Retinal pigment epithelial cell (primary cell): Measurements from ENCODE around the gene DIAPH3.

Source experiments
- DNase-seq: peaks from one replicate; pipeline ENCODE4 v3.0.0-alpha.2; 2010; ENCODE audit warnings: low read depth
- H3K4me3 ChIP-seq: 2 replicates; pipeline ENCODE4 v1.5.1; 2011; ENCODE audit warnings: mild to moderate bottlenecking, low read length, control low read depth, moderate library complexity
- TF ChIP-seq, protein P1 (sequence below): conservative IDR thresholded peaks from 2 replicates; pipeline ENCODE4 v1.5.1; 2011; ENCODE audit warnings: low read depth, low read length, control low read depth, inconsistent platforms

The DIAPH3 gene

GRCh38 chr13:60114499-60115028, 49.2 kb downstream of the DIAPH3 start:
- DNase-seq, result no peak
- TF ChIP-seq, protein P1, sequence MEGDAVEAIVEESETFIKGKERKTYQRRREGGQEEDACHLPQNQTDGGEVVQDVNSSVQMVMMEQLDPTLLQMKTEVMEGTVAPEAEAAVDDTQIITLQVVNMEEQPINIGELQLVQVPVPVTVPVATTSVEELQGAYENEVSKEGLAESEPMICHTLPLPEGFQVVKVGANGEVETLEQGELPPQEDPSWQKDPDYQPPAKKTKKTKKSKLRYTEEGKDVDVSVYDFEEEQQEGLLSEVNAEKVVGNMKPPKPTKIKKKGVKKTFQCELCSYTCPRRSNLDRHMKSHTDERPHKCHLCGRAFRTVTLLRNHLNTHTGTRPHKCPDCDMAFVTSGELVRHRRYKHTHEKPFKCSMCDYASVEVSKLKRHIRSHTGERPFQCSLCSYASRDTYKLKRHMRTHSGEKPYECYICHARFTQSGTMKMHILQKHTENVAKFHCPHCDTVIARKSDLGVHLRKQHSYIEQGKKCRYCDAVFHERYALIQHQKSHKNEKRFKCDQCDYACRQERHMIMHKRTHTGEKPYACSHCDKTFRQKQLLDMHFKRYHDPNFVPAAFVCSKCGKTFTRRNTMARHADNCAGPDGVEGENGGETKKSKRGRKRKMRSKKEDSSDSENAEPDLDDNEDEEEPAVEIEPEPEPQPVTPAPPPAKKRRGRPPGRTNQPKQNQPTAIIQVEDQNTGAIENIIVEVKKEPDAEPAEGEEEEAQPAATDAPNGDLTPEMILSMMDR, result no peak
- no peak overlapping the region for H3K4me3 ChIP-seq

GRCh38 chr13:60112771-60113170, 51.0 kb downstream of the DIAPH3 start:
- H3K4me3 ChIP-seq, result no peak overlapping the region
- TF ChIP-seq, protein P1, result no peak
- no peak for DNase-seq

GRCh38 chr13:60111691-60112090, 52.0 kb downstream of the DIAPH3 start:
- TF ChIP-seq, protein P1, result no peak
- H3K4me3 ChIP-seq, result no peak overlapping the region
- DNase-seq, result no peak

- no peak overlapping the region for H3K4me3 ChIP-seq
- TF ChIP-seq, protein P1, result no peak
- DNase-seq, result no peak
Observed at GRCh38 chr13:60109285-60109684, 54.4 kb downstream of the DIAPH3 start.

DNA sequence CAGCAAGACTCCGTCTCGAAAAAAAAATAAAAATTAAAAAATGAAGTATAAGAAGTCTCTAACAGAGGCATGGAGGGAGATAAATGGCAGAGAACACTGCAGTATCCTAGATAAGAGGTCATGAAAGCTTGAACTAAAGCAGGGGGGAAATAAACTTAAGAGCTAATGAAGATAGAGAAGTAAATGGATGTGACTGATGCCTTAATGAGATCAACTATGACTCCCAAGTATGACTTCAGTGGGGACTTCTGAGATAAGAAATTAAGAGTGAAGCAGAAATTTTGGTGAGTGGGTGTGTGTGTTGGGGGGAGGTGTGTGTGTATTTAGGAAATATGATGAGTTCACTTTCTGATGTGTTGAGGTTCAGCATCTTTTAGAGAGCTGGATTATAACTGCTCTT, 55.1 kb downstream of the DIAPH3 start:
- no peak for DNase-seq
- no peak overlapping the region for H3K4me3 ChIP-seq
- TF ChIP-seq, protein P1, result no peak

DNA sequence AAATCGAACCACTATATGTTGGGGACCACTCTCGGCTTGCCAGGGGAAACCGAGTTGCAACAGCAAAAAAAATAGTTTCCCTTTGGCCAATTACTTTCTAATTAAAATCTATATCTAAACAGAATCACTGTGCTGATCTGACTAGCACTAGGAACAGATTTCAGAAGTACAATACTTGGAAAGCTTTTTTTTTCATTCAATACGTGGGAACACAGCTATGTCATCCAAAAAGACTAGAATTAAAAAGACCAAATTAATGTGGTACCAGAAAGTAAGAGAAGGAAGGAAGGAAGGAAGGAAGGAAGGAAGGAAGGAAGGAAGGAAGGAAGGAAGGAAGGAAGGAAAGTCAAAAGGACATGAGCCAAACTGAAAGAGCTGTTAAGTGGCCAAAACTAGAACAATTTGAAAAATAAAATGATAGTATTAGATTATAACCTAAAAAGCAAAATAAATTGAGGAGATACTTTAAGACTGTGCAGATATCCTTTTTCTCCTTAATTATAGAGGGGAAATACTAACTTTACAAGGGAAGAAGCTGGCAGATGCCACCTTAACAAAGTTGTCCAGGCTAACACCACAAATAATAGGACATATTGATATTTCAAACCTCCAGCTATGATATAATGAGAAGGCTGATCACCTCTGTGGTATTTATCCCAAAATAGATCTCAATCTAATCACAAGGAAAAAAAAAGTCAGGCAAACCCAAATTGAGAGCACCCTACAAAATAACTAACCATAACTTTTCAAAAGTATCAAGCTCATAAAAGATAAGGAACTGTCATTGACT, 63.9 kb downstream of the DIAPH3 start:
- no peak for DNase-seq
- TF ChIP-seq, protein P1, result no peak

GRCh38 chr13:60095300-60095699, 68.4 kb downstream of the DIAPH3 start:
- TF ChIP-seq, protein P1, result no peak
- no peak for DNase-seq
- H3K4me3 ChIP-seq, result no peak overlapping the region

More for the DNA sequence above, 63.9 kb downstream of the DIAPH3 start:
- H3K4me3 ChIP-seq, result no peak overlapping the region
